Neural cell (in vitro differentiated cells): Measurements from ENCODE around the gene CDC42EP2. TPM values are rescaled to one million over a fixed set of nuclear protein-coding genes. Genes with fewer than 3 reads are reported as not detected.

Source experiments
- H2AFZ ChIP-seq: fragments of 200-600, 300-800 bp; sonication (generic), shearing (Covaris generic); 2 replicates; pipeline ENCODE4 v1.6.0; 2014; ENCODE audit warnings: low read depth, mild to moderate bottlenecking, antibody characterized with exemption, low read length, moderate library complexity
- H3F3A ChIP-seq: fragments of 200-600 bp; shearing (Covaris generic); 2 replicates; pipeline ENCODE4 v1.6.1; 2016; ENCODE audit warnings: mild to moderate bottlenecking, moderate library complexity, mixed read lengths, antibody characterized with exemption, low read length; ENCODE audit not compliant: insufficient read depth, poor library complexity, severe bottlenecking
- H3K27ac ChIP-seq: fragments of 200-600, 300-800 bp; sonication (generic), shearing (Covaris generic); 2 replicates; pipeline ENCODE4 v1.5.1; 2014; ENCODE audit warnings: mild to moderate bottlenecking, low read length, moderate library complexity
- H3K27me3 ChIP-seq: fragments of 300-800, 200-600 bp; sonication (generic), shearing (Covaris generic); 2 replicates; pipeline ENCODE4 v1.6.0; 2014; ENCODE audit warnings: mild to moderate bottlenecking, low read depth, low read length, moderate library complexity; ENCODE audit not compliant: insufficient read depth
- H3K36me3 ChIP-seq: fragments of 300-800, 200-600 bp; sonication (generic), shearing (Covaris generic); 2 replicates; pipeline ENCODE4 v1.5.1; 2014; ENCODE audit warnings: mild to moderate bottlenecking, antibody characterized with exemption, low read length, moderate library complexity; ENCODE audit not compliant: insufficient read depth
- H3K4me2 ChIP-seq: fragments of 300-800, 200-600 bp; sonication (generic), shearing (Covaris generic); 2 replicates; pipeline ENCODE4 v1.6.0; 2014; ENCODE audit warnings: mild to moderate bottlenecking, low read length
- H3K4me3 ChIP-seq: fragments of 300-800, 200-600 bp; sonication (generic), shearing (Covaris generic); 2 replicates; pipeline ENCODE4 v1.5.1; 2014; ENCODE audit warnings: mild to moderate bottlenecking, low read length, moderate library complexity
- H3K79me2 ChIP-seq: fragments of 200-600 bp; shearing (Covaris generic); replicated peaks from 2 replicates; pipeline ENCODE4 v1.6.0; 2014; ENCODE audit warnings: mild to moderate bottlenecking, low read length, moderate library complexity; ENCODE audit not compliant: insufficient read depth
- H3K9ac ChIP-seq: fragments of 300-800, 200-600 bp; sonication (generic), shearing (Covaris generic); 2 replicates; pipeline ENCODE4 v1.6.1; 2016; ENCODE audit warnings: mild to moderate bottlenecking, low read length, mixed read lengths
- H3K9me2 ChIP-seq: fragments of 200-600 bp; shearing (Covaris generic); 2 replicates; pipeline ENCODE4 v1.6.1; 2016; ENCODE audit warnings: mild to moderate bottlenecking, low read length, mixed read lengths; ENCODE audit not compliant: insufficient read depth
- H3K9me3 ChIP-seq: fragments of 200-600, 300-800 bp; sonication (generic), shearing (Covaris generic); 2 replicates; pipeline ENCODE4 v1.6.1; 2016; ENCODE audit warnings: mild to moderate bottlenecking, mixed run types, low read length, moderate library complexity, mixed read lengths
- H4K20me1 ChIP-seq: fragments of 200-600 bp; shearing (Covaris generic); 2 replicates; pipeline ENCODE4 v1.6.1; 2016; ENCODE audit warnings: mild to moderate bottlenecking, mixed run types; ENCODE audit not compliant: insufficient read depth
- CTCF ChIP-seq: fragments of 450-650 bp; IDR thresholded peaks from 2 replicates; pipeline ENCODE4 v1.5.1; 2014; ENCODE audit warnings: antibody characterized with exemption, mild to moderate bottlenecking, moderate library complexity; ENCODE audit not compliant: poor library complexity, severe bottlenecking
- EP300 ChIP-seq: fragments of 450-650 bp; conservative IDR thresholded peaks from 2 replicates; pipeline ENCODE4 v1.6.1; 2014; ENCODE audit warnings: antibody characterized with exemption, mild to moderate bottlenecking, moderate library complexity; ENCODE audit not compliant: poor library complexity, severe bottlenecking
- EZH2 ChIP-seq: fragments of 200-600, 300-800 bp; shearing (Covaris generic), sonication (generic); IDR thresholded peaks from 2 replicates; pipeline ENCODE4 v1.6.1; 2014; ENCODE audit warnings: antibody characterized with exemption, low read length, borderline replicate concordance, mild to moderate bottlenecking; ENCODE audit not compliant: insufficient read depth, poor library complexity, severe bottlenecking
- MXI1 ChIP-seq: fragments of 450-650 bp; conservative IDR thresholded peaks from 2 replicates; pipeline ENCODE4 v1.6.1; 2014; ENCODE audit warnings: antibody characterized with exemption, mild to moderate bottlenecking; ENCODE audit not compliant: poor library complexity, severe bottlenecking
- POLR2AphosphoS5 ChIP-seq: IDR thresholded peaks from 2 replicates; pipeline ENCODE4 v1.6.1; 2012
- RAD21 ChIP-seq: fragments of 450-650 bp; conservative IDR thresholded peaks from 2 replicates; pipeline ENCODE4 v1.6.1; 2014; ENCODE audit warnings: antibody characterized with exemption, mild to moderate bottlenecking, moderate library complexity
- REST ChIP-seq: IDR thresholded peaks from 2 replicates; pipeline ENCODE4 v1.6.1; 2012; ENCODE audit warnings: borderline replicate concordance
- SMC3 ChIP-seq: fragments of 450-650 bp; conservative IDR thresholded peaks from 2 replicates; pipeline ENCODE4 v1.6.1; 2014; ENCODE audit warnings: antibody characterized with exemption, mild to moderate bottlenecking, moderate library complexity; ENCODE audit not compliant: poor library complexity
- TAF1 ChIP-seq: IDR thresholded peaks from 2 replicates; pipeline ENCODE4 v1.6.1; 2012; ENCODE audit warnings: low read depth
- polyA plus RNA-seq: library from polyadenylated mRNA; depleted of rRNA; stranded (reverse); fragments of >200 nt; gene quantifications from 2 replicates; pipeline ENCODE4 v1.2.3, GENCODE V29; 2014

Gene CDC42EP2
- polyA plus RNA-seq, 1 donor from 2014 or later: 1.3 TPM

- H3K9me2 ChIP-seq: no peaks in the 10 kb centered on the region
- H3K9ac ChIP-seq: peak overlapping the region; percentile 77
- no peaks in the 10 kb centered on the region for H4K20me1 ChIP-seq
- peak overlapping the region; percentile 98 for H3K4me3 ChIP-seq
- H3K79me2 ChIP-seq: no peaks in the 10 kb centered on the region
- no peak overlapping the region for H2AFZ ChIP-seq
- H3K27me3 ChIP-seq: peaks cover 7% of the 10 kb centered on the region
- H3K4me2 ChIP-seq: no peak overlapping the region
- no peaks in the 10 kb centered on the region for H3K36me3 ChIP-seq
- H3F3A ChIP-seq: no peaks in the 10 kb centered on the region
- H3K9me3 ChIP-seq: no peaks in the 10 kb centered on the region
- no peak overlapping the region for H3K27ac ChIP-seq
- TF ChIP-seq TAF1: no peak
- TF ChIP-seq POLR2AphosphoS5: no peak
- TF ChIP-seq RAD21: no peak
- no peak for TF ChIP-seq EP300
- no peak for TF ChIP-seq REST
- TF ChIP-seq EZH2: no peak
- TF ChIP-seq CTCF: peak; percentile 30
- peak; percentile 1 for TF ChIP-seq MXI1
- no peak for TF ChIP-seq SMC3
These were observed 1.2 kb downstream of the CDC42EP2 start for GRCh38 chr11:65315866-65316226.

- no peaks in the 10 kb centered on the region for H4K20me1 ChIP-seq
- H3K9me2 ChIP-seq: no peaks in the 10 kb centered on the region
- no peaks in the 10 kb centered on the region for H3K36me3 ChIP-seq
- H2AFZ ChIP-seq: no peak overlapping the region
- no peaks in the 10 kb centered on the region for H3K79me2 ChIP-seq
- H3K4me2 ChIP-seq: no peak overlapping the region
- H3K9me3 ChIP-seq: no peaks in the 10 kb centered on the region
- H3K27me3 ChIP-seq: peaks cover 7% of the 10 kb centered on the region
- no peak overlapping the region for H3K27ac ChIP-seq
- TF ChIP-seq TAF1: no peak
- TF ChIP-seq CTCF: no peak
- no peak for TF ChIP-seq REST
- TF ChIP-seq POLR2AphosphoS5: no peak
- no peak for TF ChIP-seq SMC3
- TF ChIP-seq RAD21: no peak
- TF ChIP-seq EZH2: no peak
- TF ChIP-seq MXI1: no peak
- TF ChIP-seq EP300: no peak
- no peaks in the 10 kb centered on the region for H3F3A ChIP-seq
- no peak overlapping the region for H3K9ac ChIP-seq
- peak overlapping the region; percentile 98 for H3K4me3 ChIP-seq
These were observed 1.8 kb downstream of the CDC42EP2 start for GRCh38 chr11:65316227-65317024.
